Measurements from ENCODE around the gene INCENP. TPM values are rescaled to one million over a fixed set of nuclear protein-coding genes. Genes with fewer than 3 reads are reported as not detected.

INCENP gene
- total RNA-seq, 4 donors from 2014 or later = 7.7 to 28.8 (median 13.0) TPM

DNA sequence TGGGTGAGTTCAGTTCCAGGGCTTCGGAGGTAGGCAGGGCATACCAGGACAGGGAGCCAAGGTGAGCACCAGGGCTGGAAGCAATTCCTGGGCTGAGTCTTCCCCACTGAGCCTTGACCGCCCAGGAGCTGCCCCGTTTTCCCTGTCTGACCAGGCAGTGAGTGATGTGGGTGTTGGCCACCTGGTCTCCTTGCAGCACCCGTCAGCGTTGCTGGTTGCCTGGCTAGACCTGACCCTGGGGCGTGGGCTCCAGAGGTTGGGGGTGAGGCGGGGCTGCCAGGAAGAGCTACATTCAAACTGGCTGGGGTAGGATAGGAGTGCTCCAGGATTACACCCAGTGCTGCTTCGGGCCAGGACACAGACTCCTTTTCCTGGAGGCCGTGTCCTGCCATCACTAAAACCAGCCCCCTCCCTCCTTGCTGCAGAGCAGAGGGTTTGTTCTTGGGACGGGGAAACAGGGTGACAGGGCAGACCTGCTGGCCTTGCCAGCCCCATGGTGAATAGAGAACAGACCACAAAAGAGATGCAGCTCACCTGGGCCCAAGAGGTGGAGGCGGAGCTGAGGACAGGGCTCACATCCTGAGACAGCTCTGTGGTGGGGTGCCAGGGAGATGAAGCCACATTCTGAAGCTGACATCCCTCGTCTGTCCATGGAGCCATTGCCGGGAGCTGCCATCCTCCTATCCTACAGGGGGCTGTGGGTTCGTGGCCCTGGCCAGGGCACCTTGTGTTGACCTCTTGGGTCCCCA lies 14.2 kb downstream of the INCENP start:
- no peaks in the 10 kb centered on the region for H3K9me3 ChIP-seq

DNA sequence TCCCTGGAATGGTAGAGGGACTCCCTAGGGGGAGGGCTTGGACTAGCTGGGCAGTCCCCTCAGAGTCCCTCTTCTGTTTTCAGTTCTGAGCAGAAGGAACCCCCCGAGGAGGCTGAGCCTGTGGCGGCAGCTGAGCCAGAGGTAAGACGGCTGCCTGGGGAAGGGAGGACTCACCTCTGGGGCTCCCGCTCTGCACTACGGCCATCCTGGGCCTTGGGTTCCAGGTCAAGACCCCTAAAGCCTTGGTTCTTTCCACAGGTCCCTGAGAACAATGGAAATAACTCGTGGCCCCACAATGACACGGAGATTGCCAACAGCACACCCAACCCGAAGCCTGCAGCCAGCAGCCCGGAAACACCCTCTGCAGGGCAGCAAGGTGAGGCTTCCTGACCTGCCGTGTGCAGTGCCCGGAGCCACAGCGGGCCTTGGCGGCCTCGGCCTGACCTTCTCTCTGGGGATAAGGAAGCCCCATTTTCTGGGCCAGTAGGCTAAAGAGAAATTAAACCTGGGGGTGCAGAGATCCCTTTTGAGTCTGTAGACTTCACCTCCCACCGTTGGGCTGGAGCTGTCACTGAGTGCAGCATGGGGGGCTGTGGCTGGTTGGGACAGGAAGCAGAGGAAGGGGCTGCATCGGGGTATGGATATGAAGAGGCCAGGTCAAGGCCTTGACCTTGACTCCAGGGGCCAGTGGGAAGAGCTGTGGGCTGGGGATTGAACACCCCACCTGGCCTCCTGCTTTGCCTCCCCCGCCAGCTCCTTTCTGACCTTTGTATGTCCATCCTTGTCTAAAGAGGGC lies 15.0 kb downstream of the INCENP start:
- H3K4me1 ChIP-seq = peaks cover 0 to 5% (median 0%) of the 10 kb centered on the region in 4 donors
- DNase-seq (ENCODE audit: low spot score in 2 of 2) = no peak
- no peaks in the 10 kb centered on the region for H3K9me3 ChIP-seq
- H3K36me3 ChIP-seq = peaks cover 0 to 70% (median 4%) of the 10 kb centered on the region in 3 donors
- TF ChIP-seq POLR2A (IDR thresholded peaks at IDR 0.05) = no peak
- TF ChIP-seq EP300 (IDR thresholded peaks at IDR 0.05) = no peak
- TF ChIP-seq, protein P1, sequence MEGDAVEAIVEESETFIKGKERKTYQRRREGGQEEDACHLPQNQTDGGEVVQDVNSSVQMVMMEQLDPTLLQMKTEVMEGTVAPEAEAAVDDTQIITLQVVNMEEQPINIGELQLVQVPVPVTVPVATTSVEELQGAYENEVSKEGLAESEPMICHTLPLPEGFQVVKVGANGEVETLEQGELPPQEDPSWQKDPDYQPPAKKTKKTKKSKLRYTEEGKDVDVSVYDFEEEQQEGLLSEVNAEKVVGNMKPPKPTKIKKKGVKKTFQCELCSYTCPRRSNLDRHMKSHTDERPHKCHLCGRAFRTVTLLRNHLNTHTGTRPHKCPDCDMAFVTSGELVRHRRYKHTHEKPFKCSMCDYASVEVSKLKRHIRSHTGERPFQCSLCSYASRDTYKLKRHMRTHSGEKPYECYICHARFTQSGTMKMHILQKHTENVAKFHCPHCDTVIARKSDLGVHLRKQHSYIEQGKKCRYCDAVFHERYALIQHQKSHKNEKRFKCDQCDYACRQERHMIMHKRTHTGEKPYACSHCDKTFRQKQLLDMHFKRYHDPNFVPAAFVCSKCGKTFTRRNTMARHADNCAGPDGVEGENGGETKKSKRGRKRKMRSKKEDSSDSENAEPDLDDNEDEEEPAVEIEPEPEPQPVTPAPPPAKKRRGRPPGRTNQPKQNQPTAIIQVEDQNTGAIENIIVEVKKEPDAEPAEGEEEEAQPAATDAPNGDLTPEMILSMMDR (IDR thresholded peaks at IDR 0.05) = no peak
- no peak overlapping the region for H3K4me3 ChIP-seq
- WGBS, 2 donors = 88 to 90% methylated on average over 11 to 17 of the region's 17 CpGs
- no peak overlapping the region for H3K27ac ChIP-seq
- H3K27me3 ChIP-seq = no peaks in the 10 kb centered on the region

More for the DNA sequence above, 14.2 kb downstream of the INCENP start:
- H3K27ac ChIP-seq = no peak overlapping the region
- H3K27me3 ChIP-seq = no peaks in the 10 kb centered on the region
- TF ChIP-seq EP300 (IDR thresholded peaks at IDR 0.05) (no peak), POLR2A (IDR thresholded peaks at IDR 0.05) (no peak)
- TF ChIP-seq, protein P1 (IDR thresholded peaks at IDR 0.05) = no peak
- peaks cover 0 to 3% (median 0%) of the 10 kb centered on the region in 4 donors for H3K4me1 ChIP-seq
- no peak for DNase-seq (ENCODE audit: low spot score in 2 of 2)
- WGBS, 2 donors = 94 to 95% methylated on average over 9 of the region's 14 CpGs
- no peak overlapping the region for H3K4me3 ChIP-seq
- H3K36me3 ChIP-seq = peaks cover 0 to 69% (median 4%) of the 10 kb centered on the region in 3 donors

DNA sequence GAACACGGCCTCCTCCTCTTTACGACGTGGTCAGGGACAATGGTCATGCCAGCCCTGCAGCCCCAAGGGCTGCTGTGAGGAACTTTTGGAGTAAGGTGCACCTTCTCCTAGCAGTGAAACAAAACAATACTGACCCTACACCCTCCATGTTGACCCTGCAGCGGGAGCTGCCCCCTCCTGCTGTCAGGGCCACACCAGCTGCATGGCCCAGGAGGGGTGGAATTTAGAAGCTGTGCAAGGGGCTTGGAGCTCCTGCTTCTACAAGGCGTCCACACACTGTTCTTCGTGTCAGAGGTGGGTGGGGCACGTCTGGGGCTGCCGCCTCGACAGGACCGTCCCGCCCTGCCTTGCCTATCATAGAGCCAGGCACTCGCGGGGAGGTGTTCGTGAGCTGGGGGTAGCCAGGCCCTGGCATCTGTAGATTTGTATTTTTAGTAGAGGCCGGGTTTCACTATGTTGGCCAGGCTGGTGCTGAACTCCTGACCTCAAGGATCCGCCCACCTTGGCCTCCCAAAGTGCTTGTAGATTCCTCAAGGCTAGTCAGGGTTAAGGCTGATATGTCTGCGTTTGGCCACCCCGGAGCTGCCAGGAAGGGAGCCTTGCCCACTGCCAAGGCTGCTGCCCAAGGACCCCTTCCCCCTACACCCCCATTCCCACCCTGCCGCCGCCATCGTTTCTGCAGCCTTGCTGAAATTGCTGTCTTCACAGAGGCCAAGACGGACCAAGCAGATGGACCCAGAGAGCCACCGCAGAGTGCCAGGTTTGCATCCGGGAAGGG lies 15.9 kb downstream of the INCENP start:
- whole genome bisulfite sequencing, 2 donors = 90 to 93% methylated on average over 21 to 23 of the region's 24 CpGs
- peaks cover 0 to 77% (median 4%) of the 10 kb centered on the region in 3 donors for H3K36me3 ChIP-seq
- H3K4me1 ChIP-seq = peaks cover 0 to 5% (median 0%) of the 10 kb centered on the region in 4 donors
- H3K4me3 ChIP-seq = no peak overlapping the region
- no peak for DNase-seq (ENCODE audit: low spot score in 2 of 2)
- no peak overlapping the region for H3K27ac ChIP-seq
- no peaks in the 10 kb centered on the region for H3K27me3 ChIP-seq
- no peaks in the 10 kb centered on the region for H3K9me3 ChIP-seq
- TF ChIP-seq, protein P1 (IDR thresholded peaks at IDR 0.05) = no peak
- TF ChIP-seq POLR2A (IDR thresholded peaks at IDR 0.05) = no peak
- no peak for TF ChIP-seq EP300 (IDR thresholded peaks at IDR 0.05)

DNA sequence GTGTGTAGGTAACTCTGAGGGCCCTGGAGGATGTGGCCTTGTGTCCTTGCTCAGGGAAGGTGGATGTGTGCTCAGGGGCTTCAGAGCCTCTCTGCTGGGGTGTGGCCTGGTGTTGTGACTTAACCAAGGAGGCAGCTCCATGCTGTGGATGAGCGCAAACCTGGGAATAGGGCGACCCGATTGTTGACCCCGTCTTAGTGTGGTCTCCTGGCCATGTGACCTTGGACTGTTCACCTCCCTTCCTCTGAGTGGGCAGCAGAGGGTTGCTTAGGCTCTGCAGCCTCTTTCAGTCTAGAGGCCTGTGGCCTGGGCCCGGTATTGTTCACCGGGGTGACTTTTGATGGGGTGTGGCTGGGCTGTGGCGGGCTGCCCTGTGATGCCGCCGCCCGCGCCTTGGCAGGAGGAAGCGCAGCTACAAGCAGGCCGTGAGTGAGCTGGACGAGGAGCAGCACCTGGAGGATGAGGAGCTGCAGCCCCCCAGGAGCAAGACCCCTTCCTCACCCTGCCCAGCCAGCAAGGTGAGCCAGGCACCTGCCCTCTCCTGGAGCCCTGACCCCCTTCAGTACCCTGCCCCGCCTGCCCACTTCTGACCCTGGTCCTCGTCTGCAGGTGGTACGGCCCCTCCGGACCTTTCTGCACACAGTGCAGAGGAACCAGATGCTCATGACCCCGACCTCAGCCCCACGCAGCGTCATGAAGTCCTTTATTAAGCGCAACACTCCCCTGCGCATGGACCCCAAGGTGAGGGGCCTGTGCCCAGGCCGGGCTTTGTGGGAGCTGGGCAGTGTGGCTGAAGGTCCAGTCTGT lies 16.7 kb downstream of the INCENP start:
- peaks cover 4 to 85% (median 4%) of the 10 kb centered on the region in 3 donors for H3K36me3 ChIP-seq
- no peaks in the 10 kb centered on the region for H3K9me3 ChIP-seq
- DNase-seq (ENCODE audit: low spot score in 2 of 2) = no peak
- H3K4me3 ChIP-seq = no peak overlapping the region
- 97 to 98% methylated on average over 14 to 16 of the region's 24 CpGs for WGBS, 2 donors
- TF ChIP-seq, protein P1 (IDR thresholded peaks at IDR 0.05) = no peak
- peaks cover 0 to 5% (median 0%) of the 10 kb centered on the region in 4 donors for H3K4me1 ChIP-seq
- H3K27me3 ChIP-seq = no peaks in the 10 kb centered on the region
- no peak overlapping the region for H3K27ac ChIP-seq
